Fibroblast of skin of abdomen (primary cell): ENCODE results near the gene FAM240B. TPM values are rescaled to one million over a fixed set of nuclear protein-coding genes. Genes with fewer than 3 reads are reported as not detected.

Source experiments
- DNase-seq: peaks from one replicate; pipeline ENCODE4 v3.0.0-alpha.2; 2013
- polyA plus RNA-seq, 2 experiments: library from polyadenylated mRNA; unstranded; fragments of 120-200 nt; gene quantifications; one replicate each; pipeline ENCODE4 v1.2.1, GENCODE V29; 2013; ENCODE audit not compliant: insufficient read length in 2 of 2

FAM240B gene
- polyA plus RNA-seq (2013, experiment 1 of 2; ENCODE audit: insufficient read length) = 0.13 TPM
- polyA plus RNA-seq (2013, experiment 2 of 2; ENCODE audit: insufficient read length) = not detected

DNA sequence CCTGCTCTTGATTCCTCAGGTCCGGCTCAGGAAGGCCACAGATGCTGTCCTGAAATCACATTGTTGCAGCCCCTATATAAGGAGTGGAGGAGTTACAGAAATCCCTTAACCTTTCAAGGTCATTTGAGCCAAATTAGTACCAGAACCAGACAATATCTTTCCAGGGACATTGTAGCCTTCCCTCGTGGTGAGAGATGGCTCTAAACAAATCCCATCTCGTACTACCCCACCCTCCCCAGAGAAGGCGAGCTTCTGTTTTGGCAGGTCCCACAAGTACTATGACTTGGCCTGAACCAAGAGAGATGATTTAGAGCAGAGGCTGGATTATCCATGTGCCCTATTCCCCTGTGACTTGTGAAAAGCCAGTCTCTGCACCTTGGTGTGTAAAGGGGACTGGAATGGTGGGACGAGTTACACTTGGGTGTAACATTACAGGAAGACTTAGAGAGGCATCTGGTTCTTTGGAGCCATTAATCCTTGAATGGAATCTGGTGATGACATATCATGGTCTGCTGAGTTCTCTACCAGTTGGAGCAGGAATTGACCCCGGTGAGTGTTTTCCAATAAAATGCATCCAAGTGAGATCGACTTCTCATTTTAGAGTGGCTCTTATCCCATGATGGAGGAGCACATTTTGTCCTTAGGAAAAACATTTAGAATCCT lies at the start of gene FAM240B:
TSS of gene FAM240B (minus strand) at position 51 of the 663 bp plus-strand sequence. CDS start 16,134 bp downstream, outside the sequence.
- DNase-seq = peak; percentile 46

DNA sequence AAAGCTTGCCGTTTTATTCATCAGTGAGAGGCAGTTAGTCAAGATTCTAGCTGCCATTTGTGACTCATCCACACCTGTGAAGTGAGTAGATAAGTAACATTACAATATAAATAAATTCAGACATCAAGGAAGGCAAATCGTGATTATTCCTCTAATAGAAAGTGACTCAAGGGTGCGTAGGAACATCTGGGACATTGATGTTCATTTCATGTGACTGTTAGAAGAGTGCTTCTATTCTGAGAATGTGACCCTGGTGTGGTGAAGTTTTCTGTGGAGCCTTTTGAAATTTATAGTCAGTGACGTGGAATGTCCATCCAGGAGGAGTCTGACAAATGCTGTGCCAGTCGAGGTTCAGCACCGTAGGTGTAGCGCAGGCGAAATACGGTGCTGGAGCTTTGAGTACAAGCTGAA lies 48.4 kb upstream of the FAM240B start:
- no peak for DNase-seq

DNA sequence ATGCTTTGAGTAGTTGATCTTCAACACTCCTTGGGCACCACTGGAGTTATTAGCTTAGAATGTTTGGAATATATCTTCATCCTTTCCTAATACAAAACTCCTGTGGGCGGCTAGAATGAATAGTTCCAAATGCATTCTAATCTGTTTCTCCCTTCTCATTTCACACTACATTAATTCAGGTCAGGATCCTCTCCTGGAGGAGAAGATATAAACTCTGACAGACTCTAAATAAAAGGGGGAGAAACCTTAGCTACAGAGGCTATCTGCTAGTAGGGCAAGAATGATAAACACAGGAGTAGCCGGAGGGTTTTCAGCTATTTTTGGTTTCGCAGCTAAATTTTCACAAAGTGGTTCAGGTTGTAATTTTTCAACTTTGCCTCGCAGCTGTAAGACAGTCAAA lies 45.2 kb upstream of the FAM240B start:
- DNase-seq = no peak

DNA sequence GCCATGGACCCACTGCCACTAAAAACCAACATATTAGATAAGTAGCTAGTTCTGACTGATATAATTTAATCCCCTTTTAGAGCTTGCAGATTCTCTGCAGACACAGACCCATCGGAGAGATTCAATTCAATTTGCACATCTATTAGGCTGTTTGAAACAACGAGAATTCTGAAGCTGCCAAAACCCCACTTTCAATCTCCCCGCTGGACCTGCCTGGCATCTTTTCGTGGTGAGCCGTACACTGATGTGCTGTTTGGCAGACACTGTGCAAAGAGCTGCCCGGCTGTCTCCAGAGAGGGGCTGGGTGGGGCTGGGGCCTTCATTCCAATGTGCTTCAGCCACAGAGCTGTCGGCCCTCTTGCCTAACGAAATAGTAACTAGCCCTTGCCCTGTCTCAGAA lies 42.1 kb upstream of the FAM240B start:
- DNase-seq = no peak

DNA sequence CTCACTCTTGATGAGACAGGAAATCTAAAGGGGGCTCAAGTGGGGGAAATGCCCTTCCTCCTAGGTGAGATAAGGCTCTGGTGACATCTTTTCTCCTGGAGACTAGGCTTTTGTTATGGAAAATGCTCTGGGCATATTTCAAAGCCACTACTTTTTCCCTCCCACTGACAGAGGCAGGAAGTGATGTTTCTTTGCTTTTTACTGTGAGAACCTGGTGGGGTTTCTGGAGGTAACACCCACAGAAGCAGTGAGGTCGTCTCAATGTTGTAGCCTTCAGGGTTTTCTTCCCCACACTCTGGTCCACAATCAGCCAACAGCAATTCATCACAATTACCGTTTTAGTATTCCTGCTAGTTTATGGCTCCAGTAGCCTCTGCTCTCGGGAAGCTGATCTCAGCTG lies 41.4 kb upstream of the FAM240B start:
- DNase-seq = no peak

DNA sequence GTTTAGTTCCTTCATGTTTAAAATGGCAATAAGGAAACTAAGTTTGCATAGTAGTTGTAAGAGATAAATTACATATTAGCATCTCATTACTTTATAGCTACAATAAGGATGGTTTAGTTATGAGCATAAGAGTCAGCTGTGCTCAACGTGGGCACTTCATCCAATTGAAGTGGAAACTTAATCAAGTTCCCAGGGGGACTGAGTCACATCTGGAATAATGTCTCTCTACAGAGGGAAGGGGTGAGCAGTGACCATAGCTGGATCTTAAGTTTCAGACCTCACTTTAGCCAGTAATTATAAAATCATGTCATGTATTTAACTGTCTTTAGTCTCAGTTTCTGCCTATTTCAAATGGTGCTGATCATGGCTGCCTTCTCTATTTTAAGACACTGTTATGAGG lies 36.8 kb upstream of the FAM240B start:
- no peak for DNase-seq

DNA sequence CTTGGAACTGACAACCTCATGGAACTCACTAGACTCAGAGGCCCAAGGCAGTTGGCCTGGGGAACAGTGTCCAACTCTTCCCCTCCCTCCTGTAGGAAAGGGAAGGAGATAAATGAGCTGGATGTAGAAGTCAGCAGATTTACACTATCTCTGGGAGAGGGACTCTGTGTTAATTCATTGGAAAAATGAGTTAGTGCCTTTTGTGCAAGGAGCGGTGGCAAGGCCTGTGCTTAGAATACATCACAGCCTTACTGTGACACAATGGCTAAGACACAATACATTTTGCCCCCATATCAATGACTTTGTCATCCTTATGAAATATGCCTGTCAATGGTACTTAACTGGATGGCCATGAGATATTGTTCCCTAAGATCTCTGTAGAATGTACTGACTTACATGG lies 28.0 kb upstream of the FAM240B start:
- no peak for DNase-seq

DNA sequence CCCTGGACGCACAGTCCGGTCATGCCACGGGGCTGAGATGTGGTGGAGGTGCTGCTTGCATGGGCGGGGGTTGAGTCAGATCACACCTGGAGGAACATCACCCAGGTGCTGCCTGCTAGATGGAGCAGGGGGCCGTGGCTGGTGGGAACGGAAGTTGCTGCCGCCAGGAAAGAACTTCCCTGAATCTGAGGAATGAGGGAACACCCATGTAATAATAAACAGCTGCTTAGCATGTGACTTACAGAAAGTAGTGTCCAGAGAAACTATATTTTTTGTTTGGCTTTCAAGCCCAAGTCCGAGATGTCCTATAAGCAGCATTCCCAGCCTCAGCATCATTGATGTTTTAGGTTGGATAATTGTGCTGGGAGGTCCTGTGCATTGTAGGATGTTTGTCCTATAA lies 27.1 kb upstream of the FAM240B start:
- no peak for DNase-seq

DNA sequence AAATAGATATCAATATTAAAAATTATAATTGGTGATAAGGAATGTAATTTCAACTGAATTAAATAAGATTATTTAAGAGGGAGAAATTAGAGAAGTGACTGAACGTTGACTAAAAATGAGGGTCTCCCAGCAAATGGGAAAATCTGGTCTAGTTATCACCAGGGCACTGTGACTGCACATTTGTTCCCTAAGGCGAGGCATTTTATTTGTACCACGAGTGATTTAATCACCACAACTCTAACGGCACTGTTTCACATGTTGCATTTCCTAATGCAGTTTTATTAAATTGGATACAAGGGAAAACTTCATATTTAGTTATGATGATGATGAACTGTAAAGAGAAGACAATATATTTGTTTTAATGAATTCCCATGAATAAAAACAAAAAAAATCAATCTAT lies 26.4 kb upstream of the FAM240B start:
- DNase-seq = no peak

DNA sequence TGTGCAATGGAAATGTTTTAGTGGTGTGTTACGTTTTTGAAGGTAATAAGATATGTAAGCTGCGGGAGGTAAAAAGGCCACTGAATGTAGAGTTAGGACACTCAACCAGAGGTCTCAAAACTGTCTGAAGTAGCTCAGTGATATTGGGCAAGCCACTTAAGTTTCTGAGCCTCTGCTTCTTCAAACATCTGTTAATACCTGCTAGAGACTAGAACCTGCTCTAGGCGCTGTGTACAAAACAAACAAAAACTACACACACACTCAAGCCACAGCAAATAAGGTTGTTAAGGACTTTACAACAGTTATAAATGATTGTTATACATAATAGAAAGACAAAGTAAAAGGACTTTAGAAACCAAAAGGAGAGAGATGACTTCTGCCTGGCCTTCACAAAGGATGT lies 24.6 kb upstream of the FAM240B start:
- DNase-seq = no peak

DNA sequence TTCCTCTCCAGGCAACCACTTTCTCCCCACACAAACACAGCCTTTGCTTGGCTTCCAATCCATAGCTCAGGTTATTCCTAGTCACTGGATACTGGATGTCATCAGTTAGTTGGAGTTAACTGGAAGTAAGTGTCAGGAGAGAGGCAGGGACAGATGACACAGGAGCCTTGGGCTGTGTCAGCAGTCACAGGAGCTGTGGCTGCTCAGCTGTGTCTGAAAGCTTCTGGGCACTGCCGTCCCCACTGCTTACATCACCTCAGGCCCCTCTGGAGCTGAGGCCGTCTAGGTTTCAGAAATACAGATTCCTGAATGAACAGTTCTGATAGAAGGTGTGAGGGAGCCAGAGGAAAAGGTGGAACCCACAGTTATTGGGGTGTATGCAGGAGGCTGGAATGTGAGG lies 17.3 kb upstream of the FAM240B start:
- no peak for DNase-seq

DNA sequence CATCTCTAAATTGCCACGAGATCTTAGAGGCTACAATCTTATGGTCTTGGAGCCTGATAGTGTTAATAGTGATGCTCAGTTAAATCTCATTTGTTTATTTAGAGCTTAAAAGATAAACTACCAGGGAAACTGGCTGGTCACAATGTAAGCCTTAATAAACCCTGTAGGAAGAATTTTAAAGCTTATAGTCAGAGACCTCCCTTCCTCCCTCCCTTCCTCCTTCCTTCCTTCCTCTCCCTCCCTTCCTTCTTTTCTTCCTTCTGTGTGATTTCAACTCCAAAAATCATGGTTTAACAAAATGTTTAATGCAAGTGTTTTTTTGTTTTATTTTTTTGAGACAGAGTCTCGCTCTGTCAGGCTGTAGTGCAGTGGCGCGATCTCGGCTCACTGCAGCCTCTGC lies 14.9 kb upstream of the FAM240B start:
- DNase-seq = no peak

DNA sequence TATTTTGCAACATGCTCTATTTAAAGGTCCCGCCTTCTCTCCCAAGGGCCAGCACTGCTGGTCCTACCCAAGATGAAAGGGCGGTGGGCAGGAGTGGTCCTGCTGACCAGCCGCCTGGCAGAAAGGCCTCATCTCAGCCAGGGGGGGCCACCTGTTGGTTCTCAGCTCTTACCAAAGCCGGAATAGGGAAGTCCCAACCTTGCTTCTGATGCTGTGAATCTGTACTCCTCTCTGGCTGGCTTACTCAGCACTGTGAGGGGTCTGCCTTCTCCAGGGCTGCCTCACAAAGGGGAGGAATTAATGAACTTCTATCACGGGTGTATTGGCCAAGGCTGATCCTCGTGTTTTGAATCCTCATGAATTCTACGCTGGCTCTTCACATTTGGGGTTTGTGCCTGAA lies 13.6 kb upstream of the FAM240B start:
- no peak for DNase-seq

DNA sequence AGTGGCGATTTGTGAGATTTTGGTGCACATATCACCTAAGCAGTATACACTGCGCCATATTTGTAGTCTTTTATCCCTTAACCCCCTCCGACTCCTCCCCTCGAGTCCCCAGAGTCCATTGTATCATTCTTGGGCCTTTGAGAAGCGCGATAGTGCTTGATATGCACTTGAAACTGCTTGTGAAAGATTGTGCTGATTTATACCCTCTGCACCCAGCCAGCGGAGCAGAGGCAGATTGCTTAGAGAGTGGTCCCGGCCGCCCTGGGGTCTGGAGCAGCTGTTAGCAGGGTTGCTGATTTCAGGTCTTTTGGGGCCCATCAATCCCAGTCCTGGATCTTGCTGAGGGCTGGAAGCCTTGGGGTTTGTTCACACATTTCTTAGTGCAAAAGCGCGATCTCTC lies 13.0 kb upstream of the FAM240B start:
- no peak for DNase-seq

DNA sequence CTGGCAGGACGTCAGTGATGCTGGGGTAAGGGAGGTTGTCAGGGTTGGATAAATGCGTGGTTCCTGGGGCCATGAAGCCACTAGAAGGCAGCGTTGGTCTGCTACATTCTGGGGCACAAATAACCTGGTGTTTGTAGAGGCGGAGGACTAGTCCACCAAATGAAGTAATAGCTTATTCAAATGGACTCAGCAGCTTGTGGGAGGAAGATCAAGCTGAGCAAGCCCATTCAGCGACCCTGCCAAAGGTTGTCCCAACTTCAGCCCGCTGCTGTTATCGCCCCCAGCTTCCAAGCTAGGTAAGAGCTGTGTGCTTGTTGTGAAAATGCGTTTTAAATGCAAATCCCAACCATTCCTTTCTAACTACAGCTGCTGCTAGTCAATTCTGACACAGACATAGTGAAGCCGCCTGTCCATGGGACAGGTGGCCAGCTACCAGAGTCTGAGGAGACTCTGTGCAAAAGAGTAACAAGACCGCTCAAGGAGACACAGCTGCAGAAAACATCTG lies 7.6 kb upstream of the FAM240B start:
- DNase-seq = peak; percentile 17

DNA sequence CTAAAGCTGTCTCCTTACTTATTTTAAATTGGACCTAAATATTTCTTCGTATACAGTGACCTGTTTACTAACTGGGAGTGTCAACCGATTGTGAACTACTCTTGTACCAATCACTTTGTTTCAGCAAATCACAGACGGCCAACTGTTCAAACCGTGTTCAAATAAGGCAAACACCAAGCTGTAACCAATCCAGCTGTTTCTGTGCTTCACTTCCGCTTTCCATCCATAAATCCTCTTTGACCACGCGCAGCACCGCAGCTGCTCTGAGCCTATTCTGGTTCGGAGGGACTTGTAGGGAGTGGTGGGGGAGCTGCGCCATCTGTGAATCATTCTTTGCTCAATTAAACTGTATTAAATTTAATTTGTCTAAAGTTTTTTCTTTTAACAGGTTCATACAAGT lies 4.8 kb upstream of the FAM240B start:
- peak; percentile 2 for DNase-seq

DNA sequence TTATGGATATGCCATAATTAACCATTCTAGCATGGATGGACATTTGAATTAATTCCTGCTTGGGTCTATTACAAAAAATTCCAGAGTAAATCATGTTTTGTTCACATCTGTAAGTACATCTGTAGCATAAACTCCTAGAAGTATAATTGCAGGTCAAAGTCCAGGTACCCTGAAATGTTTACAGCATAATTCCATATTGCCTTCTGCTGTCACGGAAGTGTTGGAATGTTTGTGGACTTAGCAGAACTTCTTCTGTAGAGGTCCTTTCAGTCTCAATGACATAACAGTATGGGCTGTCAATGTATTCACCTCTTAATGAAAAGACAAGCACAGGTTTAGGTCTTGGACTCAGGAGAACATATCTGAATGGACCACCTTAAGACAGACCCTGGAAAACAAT lies 1.8 kb downstream of the FAM240B start:
- no peak for DNase-seq

DNA sequence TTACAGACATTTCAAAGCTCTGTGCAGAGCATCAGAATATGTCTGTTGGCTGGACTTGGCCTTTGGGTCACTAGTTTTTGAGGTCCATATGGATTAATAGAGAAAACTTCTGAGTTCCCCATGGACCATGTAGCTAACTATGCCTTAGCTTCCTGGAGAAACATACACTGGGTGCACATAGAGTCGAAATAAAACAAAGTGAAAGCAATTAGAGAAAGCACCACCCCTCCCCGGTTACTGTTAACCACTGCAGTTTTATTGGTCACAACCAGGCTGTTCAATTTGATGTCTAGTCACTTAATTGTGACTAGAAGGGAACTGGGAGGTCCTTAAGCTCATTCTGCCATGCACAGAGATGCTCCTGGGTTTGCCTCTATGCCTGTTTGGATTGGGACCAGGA lies 4.2 kb downstream of the FAM240B start:
- no peak for DNase-seq

DNA sequence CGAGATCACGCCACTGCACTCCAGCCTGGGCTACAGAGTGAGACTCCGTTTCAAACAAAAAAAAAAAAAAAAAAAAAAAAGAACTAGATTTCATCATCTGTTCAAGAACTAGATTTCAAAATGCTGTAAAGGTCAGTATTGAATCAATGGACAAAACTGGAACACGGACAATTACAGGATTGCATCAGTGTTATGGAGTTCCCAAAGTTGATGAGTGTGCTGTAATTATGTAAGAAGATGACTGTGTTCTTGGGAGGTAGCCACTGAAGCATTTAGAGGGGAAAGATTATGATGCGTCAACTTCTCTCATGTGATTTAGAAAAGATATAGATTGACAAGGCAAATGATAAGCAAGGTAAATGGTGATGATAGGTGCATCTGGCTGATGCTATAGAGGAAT lies 6.5 kb downstream of the FAM240B start:
- DNase-seq = peak; percentile 71

DNA sequence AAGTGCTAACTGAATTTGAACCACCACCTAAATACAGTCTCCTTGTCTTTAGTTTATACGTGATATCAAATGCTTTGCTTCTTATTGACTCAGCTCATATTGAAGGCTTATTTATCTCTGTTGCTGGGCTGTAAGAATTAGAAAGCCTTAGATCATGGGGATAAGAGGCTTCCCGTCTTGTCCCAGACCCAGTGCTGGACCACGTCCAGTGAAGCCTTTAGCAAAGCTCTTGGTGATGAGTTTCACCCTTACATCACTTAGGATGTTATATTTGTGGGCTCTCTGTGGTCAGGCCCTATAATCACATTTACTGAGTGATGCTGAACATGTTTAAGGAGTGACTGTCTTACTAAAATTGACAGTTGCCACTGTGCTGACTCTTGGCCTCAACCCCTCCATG lies 11.2 kb downstream of the FAM240B start:
- peak; percentile 38 for DNase-seq

DNA sequence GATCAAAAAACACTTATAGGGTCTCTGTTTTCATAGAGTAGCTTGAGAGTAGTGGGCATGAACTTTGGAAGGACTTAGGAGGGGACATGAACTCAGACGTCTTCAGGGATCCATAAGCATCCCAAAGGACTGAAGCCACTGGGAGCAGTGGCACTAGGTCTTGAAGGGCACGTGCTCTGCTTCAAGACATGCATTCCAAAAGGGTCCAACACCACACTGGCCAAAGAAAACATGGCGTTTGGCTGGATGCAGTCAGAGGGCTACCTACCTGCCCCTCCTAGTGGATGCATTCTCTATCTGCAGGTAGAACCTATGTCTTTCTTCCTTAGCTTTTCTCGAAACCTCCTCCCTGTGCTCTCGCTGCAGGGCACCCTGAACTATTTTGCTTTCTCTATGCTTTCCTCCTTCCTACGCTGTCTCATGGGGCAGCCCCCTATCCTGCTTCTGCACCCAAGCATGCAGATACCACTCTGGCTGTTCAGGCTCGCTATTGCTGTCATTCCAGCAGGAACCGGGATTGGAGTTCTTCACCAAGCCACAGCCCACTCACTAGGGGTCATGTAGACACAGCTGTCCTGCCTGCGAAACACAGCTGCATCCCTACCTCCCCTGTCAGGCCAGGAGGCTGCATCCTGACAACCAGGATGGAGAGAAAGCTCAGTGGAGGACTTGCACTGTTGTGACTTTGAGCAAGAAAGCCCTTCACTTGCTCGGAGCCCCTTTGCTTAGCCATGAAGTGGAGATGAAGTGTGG lies 11.9 kb downstream of the FAM240B start:
- DNase-seq = no peak

DNA sequence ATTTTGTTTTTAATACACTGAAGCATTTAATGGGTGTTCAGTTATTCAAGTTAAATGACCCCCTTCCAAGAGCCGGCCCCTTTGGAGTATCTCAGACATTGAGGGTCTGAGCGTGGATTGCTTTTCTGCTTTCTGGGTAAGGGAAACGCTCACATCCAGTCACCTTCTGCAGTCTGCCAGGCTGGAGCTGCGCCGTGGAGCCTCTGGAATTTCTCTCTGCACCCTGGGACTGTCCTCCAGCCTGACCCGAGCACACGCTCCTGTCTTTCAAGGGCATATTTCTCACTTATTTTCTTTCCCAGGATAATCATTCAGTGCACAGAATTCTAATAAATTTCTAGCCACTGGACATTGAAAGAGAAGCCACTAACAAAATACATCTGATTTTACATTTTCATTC lies 13.4 kb downstream of the FAM240B start:
- DNase-seq = no peak

DNA sequence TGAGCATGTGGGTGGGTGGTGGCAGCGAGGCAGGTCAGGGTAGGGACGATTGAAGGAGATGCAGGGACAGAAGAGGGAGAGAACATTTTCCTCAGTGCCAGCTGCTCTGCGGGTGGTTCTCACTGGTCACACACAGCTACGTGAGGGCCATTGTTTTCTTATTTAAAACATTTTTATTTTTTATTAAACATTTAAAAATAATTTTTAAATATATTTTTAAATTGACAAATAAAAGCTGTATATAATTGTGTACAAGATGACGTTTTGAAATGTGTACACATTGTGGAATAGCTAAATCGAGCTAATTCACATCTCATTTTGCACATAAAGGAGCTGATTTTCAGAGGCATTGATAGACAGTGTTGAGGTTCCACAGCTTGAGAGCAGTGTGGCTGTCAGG lies 14.0 kb downstream of the FAM240B start:
- DNase-seq = no peak

DNA sequence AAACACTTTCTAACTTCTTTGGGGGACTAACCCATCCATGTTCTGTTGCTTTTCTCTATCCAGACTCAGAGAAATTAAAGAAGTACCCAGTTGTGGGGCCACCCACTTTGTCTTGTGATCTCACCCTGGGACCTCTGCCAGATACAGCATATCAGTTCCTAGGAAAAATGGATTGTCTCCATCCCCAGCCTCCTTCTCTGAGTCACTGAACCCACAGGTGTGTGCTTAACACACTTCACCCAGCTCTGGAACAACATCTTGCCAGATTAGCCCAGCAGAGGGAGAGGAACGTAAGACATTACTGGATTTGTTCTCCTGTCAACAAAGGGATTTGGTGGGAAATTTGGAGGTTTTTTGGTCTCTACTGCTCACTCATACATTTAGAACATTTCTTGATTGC lies 19.2 kb downstream of the FAM240B start:
- peak; percentile 39 for DNase-seq
